SK-N-SH (cell line): ENCODE data around the gene IQGAP1. TPM values are rescaled to one million over a fixed set of nuclear protein-coding genes. Genes with fewer than 3 reads are reported as not detected.

ENCODE experiments used
- CTCF ChIA-PET: fragments of 300-600, 350-600 bp; formaldehyde crosslinking; extraction: SDS; loops from one replicate; lab custom pipeline; 2021; lab: Yijun Ruan, JAX
- POLR2A ChIA-PET: fragments of 350-600 bp; sonication (Branson Sonifier 250); formaldehyde crosslinking; extraction: SDS; loops from one replicate; lab custom pipeline; 2020; ENCODE audit warnings: antibody characterized with exemption, inconsistent platforms; lab: Yijun Ruan, JAX
- DNase-seq: peaks from one replicate; pipeline ENCODE4 v3.0.0; 2012
- H2AFZ ChIP-seq: fragments of 200-600 bp; sonication (generic); 2 replicates; pipeline ENCODE4 v1.8.1; 2016; ENCODE audit warnings: antibody characterized with exemption, mild to moderate bottlenecking, low read depth
- H3F3A ChIP-seq: fragments of 200-600 bp; sonication (generic); replicated peaks from 2 replicates; pipeline ENCODE3; 2016; ENCODE audit warnings: antibody characterized with exemption, mild to moderate bottlenecking; ENCODE audit not compliant: insufficient read depth
- H3K27ac ChIP-seq, 2 experiments: fragments of 200-500 bp in 1 of 2; fragments of 200-600 bp in 1 of 2; sonication (Bioruptor generic) in 1 of 2; sonication (generic), shearing (Covaris generic) in 1 of 2; 2 replicates each; pipeline versions ENCODE4 v1.5.1 to v1.6.1; 2014 to 2016; ENCODE audit warnings: low read depth in 2 of 2, inconsistent platforms in 1 of 2, low read length in 1 of 2, mild to moderate bottlenecking in 1 of 2, mixed read lengths in 1 of 2
- H3K27me3 ChIP-seq: fragments of 200-600 bp; sonication (generic), shearing (Covaris generic); 2 replicates; pipeline ENCODE4 v1.6.1; 2016; ENCODE audit warnings: mixed run types; ENCODE audit not compliant: insufficient read depth
- H3K36me3 ChIP-seq, 2 experiments: fragments of 200-500 bp in 1 of 2; fragments of 200-600 bp in 1 of 2; sonication (Bioruptor generic) in 1 of 2; sonication (generic) in 1 of 2; replicated peaks in 1 of 2; 2 replicates each; pipeline versions ENCODE3 to v1.5.1; 2014 to 2016; ENCODE audit warnings: low read length in 1 of 2, mild to moderate bottlenecking in 1 of 2; ENCODE audit not compliant: insufficient read depth in 2 of 2, control insufficient read depth in 1 of 2
- H3K4me1 ChIP-seq, 2 experiments: fragments of 200-500 bp in 1 of 2; fragments of 200-600 bp in 1 of 2; sonication (Bioruptor generic) in 1 of 2; sonication (generic), shearing (Covaris generic) in 1 of 2; 2 replicates each; pipeline versions ENCODE4 v1.5.1 to v1.6.1; 2014 to 2016; ENCODE audit warnings: low read depth in 1 of 2, low read length in 1 of 2, mixed run types in 1 of 2; ENCODE audit not compliant: insufficient read depth in 2 of 2, control insufficient read depth in 1 of 2
- H3K4me2 ChIP-seq: fragments of 200-600 bp; sonication (generic), shearing (Covaris generic); 2 replicates; pipeline ENCODE4 v1.6.1; 2017; ENCODE audit warnings: mixed run types
- H3K4me3 ChIP-seq, 2 experiments: fragments of 200-500 bp in 1 of 2; fragments of 200-600 bp in 1 of 2; sonication (Bioruptor generic) in 1 of 2; sonication (generic), shearing (Covaris generic) in 1 of 2; 2 replicates each; pipeline versions ENCODE4 v1.5.1 to v1.8.1; 2014 to 2016; ENCODE audit warnings: low read depth in 2 of 2, inconsistent platforms in 1 of 2, low read length in 1 of 2, mild to moderate bottlenecking in 1 of 2, mixed read lengths in 1 of 2, moderate library complexity in 1 of 2
- H3K79me2 ChIP-seq: fragments of 200-600 bp; sonication (generic); 2 replicates; pipeline ENCODE4 v1.8.1; 2017; ENCODE audit warnings: mild to moderate bottlenecking; ENCODE audit not compliant: insufficient read depth
- H3K9ac ChIP-seq: fragments of 200-600 bp; sonication (generic); 2 replicates; pipeline ENCODE4 v1.6.1; 2017; ENCODE audit warnings: mixed run types
- H3K9me2 ChIP-seq: fragments of 200-600 bp; sonication (generic); 2 replicates; pipeline ENCODE4 v1.6.1; 2017; ENCODE audit warnings: mixed run types
- H3K9me3 ChIP-seq: fragments of 200-600 bp; sonication (generic); 2 replicates; pipeline ENCODE4 v1.6.1; 2017; ENCODE audit warnings: mixed run types, mild to moderate bottlenecking, moderate library complexity
- H4K20me1 ChIP-seq: fragments of 200-600 bp; sonication (generic); 2 replicates; pipeline ENCODE4 v1.6.1; 2017; ENCODE audit warnings: mild to moderate bottlenecking, mixed run types; ENCODE audit not compliant: insufficient read depth
- CHD2 ChIP-seq: fragments of 150-350 bp; IDR thresholded peaks from 2 replicates; pipeline ENCODE4 v1.6.1; 2018; ENCODE audit warnings: low read length; ENCODE audit not compliant: partially characterized antibody
- EP300 ChIP-seq, 2 experiments: IDR thresholded peaks; 2 replicates each; pipeline versions ENCODE4 v1.4.0 to v1.6.1; 2012; ENCODE audit warnings: borderline replicate concordance in 1 of 2, low read depth in 1 of 2, low read length in 1 of 2
- FOSL2 ChIP-seq: IDR thresholded peaks from 2 replicates; pipeline ENCODE4 v1.4.0; 2012; ENCODE audit warnings: low read depth, mild to moderate bottlenecking, moderate library complexity, borderline replicate concordance
- NRF1 ChIP-seq: IDR thresholded peaks from 2 replicates; pipeline ENCODE4 v1.6.1; 2012; ENCODE audit warnings: low read depth, mild to moderate bottlenecking, low read length
- PBX3 ChIP-seq: IDR thresholded peaks from 2 replicates; pipeline ENCODE4; 2012
- POLR2AphosphoS5 ChIP-seq: IDR thresholded peaks from 2 replicates; pipeline ENCODE4 v1.6.1; 2012; ENCODE audit warnings: low read depth, low read length
- RCOR1 ChIP-seq: fragments of 150-350 bp; IDR thresholded peaks from 2 replicates; pipeline ENCODE4 v1.6.1; 2017; ENCODE audit warnings: antibody characterized with exemption, low read length
- REST ChIP-seq: IDR thresholded peaks from 2 replicates; pipeline ENCODE4 v1.6.1; 2012; ENCODE audit warnings: mild to moderate bottlenecking, low read depth, low read length, moderate library complexity
- SIN3A ChIP-seq: IDR thresholded peaks from 2 replicates; pipeline ENCODE4 v1.6.1; 2012; ENCODE audit warnings: low read depth, mild to moderate bottlenecking, low read length, moderate library complexity, borderline replicate concordance
- TEAD4 ChIP-seq: IDR thresholded peaks from 2 replicates; pipeline ENCODE4 v1.4.0; 2012; ENCODE audit warnings: mild to moderate bottlenecking, borderline replicate concordance; ENCODE audit not compliant: insufficient read depth
- WGBS: methylation state at CpG from one replicate; pipeline ENCODE4 v1.1.6; 2017; ENCODE audit warnings: low lambda C conversion rate; 5-methylcytosine and 5-hydroxymethylcytosine counted together
- polyA plus RNA-seq, 3 experiments: library from polyadenylated mRNA; depleted of rRNA; stranded (reverse); fragments of >200 nt; gene quantifications; 2 replicates each; pipeline ENCODE4 v1.2.3, GENCODE V29; 2012
- TF ChIP-seq, protein P1 (sequence below): fragments of 150-350 bp; IDR thresholded peaks from 2 replicates; pipeline ENCODE4 v1.6.1; 2016; ENCODE audit warnings: mild to moderate bottlenecking, low read depth, low read length

The IQGAP1 gene
- polyA plus RNA-seq, 1 of the 3 experiments (the other 2 are of a cell fraction): 56.5 TPM

DNA sequence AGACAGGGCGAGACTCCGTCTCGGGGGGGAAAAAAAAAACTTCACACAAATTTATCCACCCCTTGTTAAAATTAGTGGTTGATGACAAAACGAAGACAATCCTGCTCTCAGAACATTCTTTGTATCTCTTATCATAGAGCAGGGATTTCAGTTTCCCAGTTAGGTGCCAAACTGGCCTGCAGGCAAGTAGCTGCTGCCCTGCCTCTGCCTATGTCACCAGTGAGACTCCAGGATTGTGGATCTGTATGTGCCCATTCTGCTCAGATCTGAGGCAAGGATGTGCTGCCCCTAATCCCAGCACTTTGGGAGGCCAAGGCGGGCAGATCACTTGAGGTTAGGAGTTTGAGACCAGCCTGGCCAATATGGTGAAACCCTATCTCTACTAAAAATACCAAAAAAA, 54.4 kb downstream of the IQGAP1 start:
- H3K36me3 ChIP-seq: peaks cover 29 to 79% of the 10 kb centered on the region in 2 experiments
- POLR2A ChIA-PET: no interaction called here
- H3K4me3 ChIP-seq: no peak overlapping the region
- H3K9me3 ChIP-seq: no peaks in the 10 kb centered on the region
- no peak overlapping the region for H3K27ac ChIP-seq
- H4K20me1 ChIP-seq: no peaks in the 10 kb centered on the region
- no peaks in the 10 kb centered on the region for H3K27me3 ChIP-seq
- DNase-seq: no peak
- TF ChIP-seq POLR2AphosphoS5 (no peak), PBX3 (no peak), CHD2 (no peak), TEAD4 (no peak), NRF1 (no peak), RCOR1 (no peak), SIN3A (no peak), REST (no peak), FOSL2 (no peak), EP300 (IDR thresholded peaks at IDR 0.05; ENCODE audit: borderline replicate concordance in 1 of 2, low read depth in 1 of 2, low read length in 1 of 2) (no peak)
- TF ChIP-seq, protein P1, sequence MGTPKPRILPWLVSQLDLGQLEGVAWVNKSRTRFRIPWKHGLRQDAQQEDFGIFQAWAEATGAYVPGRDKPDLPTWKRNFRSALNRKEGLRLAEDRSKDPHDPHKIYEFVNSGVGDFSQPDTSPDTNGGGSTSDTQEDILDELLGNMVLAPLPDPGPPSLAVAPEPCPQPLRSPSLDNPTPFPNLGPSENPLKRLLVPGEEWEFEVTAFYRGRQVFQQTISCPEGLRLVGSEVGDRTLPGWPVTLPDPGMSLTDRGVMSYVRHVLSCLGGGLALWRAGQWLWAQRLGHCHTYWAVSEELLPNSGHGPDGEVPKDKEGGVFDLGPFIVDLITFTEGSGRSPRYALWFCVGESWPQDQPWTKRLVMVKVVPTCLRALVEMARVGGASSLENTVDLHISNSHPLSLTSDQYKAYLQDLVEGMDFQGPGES: no peak
- peaks cover 37% of the 10 kb centered on the region for H3K79me2 ChIP-seq
- H3K4me1 ChIP-seq: peaks cover 0 to 6% of the 10 kb centered on the region in 2 experiments; a peak in 1 of 4 replicates
- CTCF ChIA-PET: interaction anchor here (1.5 kb wide), 1 partner anchor 25 kb away, joined by 3 read pairs; no protein-coding TSS in a partner anchor
- H3K9ac ChIP-seq: no peak overlapping the region
- no peaks in the 10 kb centered on the region for H3K9me2 ChIP-seq
- H3F3A ChIP-seq: peaks cover 12% of the 10 kb centered on the region
- WGBS: 93% methylated on average over 5 of the region's 5 CpGs
- H3K4me2 ChIP-seq: no peak overlapping the region
- no peak overlapping the region for H2AFZ ChIP-seq
